K562 (cell line): ENCODE measurements around the gene EPHB4. TPM values are rescaled to one million over a fixed set of nuclear protein-coding genes. Genes with fewer than 3 reads are reported as not detected.

Experiments used
- ATAC-seq: fragments of 200-7000 bp; cut with Tn5 transposase; 3 replicates; pipeline ENCODE4 v1.9.1; 2020; ENCODE audit warnings: moderate library complexity
- BruUV-seq: library from RNA; stranded (reverse); fragments of 400-500 nt; replicated peaks from 2 replicates; lab custom pipeline; 2021; lab: Mats Ljungman, UMichigan
- CTCF ChIA-PET: fragments of 300-600 bp; formaldehyde crosslinking; extraction: SDS; loops from one replicate; lab custom pipeline; 2021; ENCODE audit warnings: low intra/inter-chr PET ratio; lab: Yijun Ruan, JAX
- POLR2A ChIA-PET: fragments of 300-600, 350-650 bp; sonication (Branson Sonifier 250); formaldehyde crosslinking; extraction: SDS; loops from one replicate; lab custom pipeline; 2021; ENCODE audit warnings: antibody characterized with exemption, inconsistent platforms; lab: Yijun Ruan, JAX
- DNase-seq, 4 experiments: peaks; one replicate each; pipeline versions ENCODE4 v3.0.0 to v3.0.0-alpha.2; 2011 to 2018; ENCODE audit warnings: low spot score in 3 of 4, mixed read lengths in 3 of 4; ENCODE audit errors: extremely low read depth in 1 of 4
- FAIRE-seq: peaks from 2 replicates; lab custom pipeline; 2011; peaks lifted over from hg19 to GRCh38; lab: Jason Lieb, UNC
- H2AFZ ChIP-seq: 2 replicates; pipeline ENCODE4 v1.6.0; 2011; ENCODE audit warnings: low read depth, low read length, control low read depth, inconsistent platforms
- H3K27ac ChIP-seq: fragments of 200-600 bp; 3 replicates; pipeline ENCODE4 v1.8.0; 2011; ENCODE audit warnings: low read depth, mild to moderate bottlenecking, control low read depth, inconsistent platforms, low read length, moderate library complexity, mixed read lengths; ENCODE audit errors: extremely low read depth
- H3K27me3 ChIP-seq, 2 experiments: fragments of 300-600 bp in 1 of 2; 2 replicates in 1 of 2; 3 replicates in 1 of 2; pipeline versions ENCODE4 v1.6.0 to v1.8.0; 2011; ENCODE audit warnings: inconsistent platforms in 2 of 2, low read length in 2 of 2, mild to moderate bottlenecking in 1 of 2, mixed read lengths in 1 of 2, moderate library complexity in 1 of 2; ENCODE audit not compliant: control insufficient read depth in 2 of 2, insufficient read depth in 2 of 2
- H3K36me3 ChIP-seq: fragments of 300-600 bp; 3 replicates; pipeline ENCODE4 v1.8.0; 2011; ENCODE audit warnings: mild to moderate bottlenecking, low read length, inconsistent platforms; ENCODE audit not compliant: control insufficient read depth, insufficient read depth
- H3K4me1 ChIP-seq, 2 experiments: fragments of 200-600 bp in 1 of 2; replicated peaks in 1 of 2; 2 replicates in 1 of 2; 3 replicates in 1 of 2; pipeline versions ENCODE4 v1.5.1 to v1.8.0; 2011; ENCODE audit warnings: inconsistent platforms in 2 of 2, low read length in 2 of 2, mild to moderate bottlenecking in 1 of 2, mixed read lengths in 1 of 2, moderate library complexity in 1 of 2; ENCODE audit not compliant: control insufficient read depth in 2 of 2, insufficient read depth in 2 of 2
- H3K4me2 ChIP-seq: 2 replicates; pipeline ENCODE4 v1.6.1; 2011; ENCODE audit warnings: low read length, control low read depth, inconsistent platforms, mixed read lengths; ENCODE audit not compliant: insufficient read depth
- H3K4me3 ChIP-seq: fragments of 200-600 bp; sonication (generic), shearing (Covaris generic); 2 replicates; pipeline ENCODE4 v1.5.1; 2016; ENCODE audit warnings: control low read depth, inconsistent platforms
- H3K79me2 ChIP-seq: fragments of 200-600 bp; 3 replicates; pipeline ENCODE4 v1.8.0; 2011; ENCODE audit warnings: low read length, inconsistent platforms; ENCODE audit not compliant: control insufficient read depth, insufficient read depth
- H3K9ac ChIP-seq, 2 experiments: 2 replicates each; pipeline versions ENCODE4 v1.6.0 to v1.6.1; 2011; ENCODE audit warnings: low read depth in 2 of 2, low read length in 2 of 2, control low read depth in 1 of 2, inconsistent platforms in 1 of 2, mild to moderate bottlenecking in 1 of 2, mixed read lengths in 1 of 2; ENCODE audit not compliant: insufficient read depth in 1 of 2
- H3K9me1 ChIP-seq: one replicate; pipeline ENCODE4 v1.6.0; 2011; ENCODE audit warnings: inconsistent platforms, mild to moderate bottlenecking, low read length, moderate library complexity; ENCODE audit not compliant: control insufficient read depth, insufficient read depth
- H3K9me3 ChIP-seq: replicated peaks from 2 replicates; pipeline ENCODE4 v1.5.1; 2011; ENCODE audit warnings: low read depth, low read length, inconsistent platforms; ENCODE audit not compliant: control insufficient read depth, insufficient read depth
- H4K20me1 ChIP-seq: replicated peaks from 2 replicates; pipeline ENCODE4 v1.6.1; 2011; ENCODE audit warnings: low read length, inconsistent platforms, mixed read lengths; ENCODE audit not compliant: control insufficient read depth, insufficient read depth
- CEBPZ ChIP-seq: fragments of 150-350 bp; IDR thresholded peaks from 2 replicates; pipeline ENCODE4 v1.6.1; 2014; ENCODE audit warnings: low read depth, mild to moderate bottlenecking, low read length, borderline replicate concordance
- GATAD2A ChIP-seq: fragments of 450-650 bp; IDR thresholded peaks from 2 replicates; pipeline ENCODE4 v1.6.1; 2017
- HBP1 ChIP-seq: fragments of 450-650 bp; formaldehyde crosslinking; IDR thresholded peaks from 2 replicates; pipeline ENCODE4 v1.4.0; 2022; ENCODE audit warnings: missing genetic modification characterization
- KLF16 ChIP-seq: IDR thresholded peaks from 2 replicates; pipeline ENCODE4 v1.6.1; 2016; ENCODE audit warnings: antibody characterized with exemption
- PTTG1 ChIP-seq: fragments of 450-650 bp; IDR thresholded peaks from 2 replicates; pipeline ENCODE4 v1.6.1; 2016; ENCODE audit warnings: low read depth, mild to moderate bottlenecking, missing genetic modification characterization, missing compliant biosample characterization
- RBM15 ChIP-seq: fragments of 200-400 bp; formaldehyde crosslinking; IDR thresholded peaks from 2 replicates; pipeline ENCODE4 v1.6.1; 2018; ENCODE audit warnings: mild to moderate bottlenecking, low read length, moderate library complexity; ENCODE audit not compliant: insufficient read depth
- TARDBP ChIP-seq: fragments of 450-650 bp; IDR thresholded peaks from 2 replicates; pipeline ENCODE4 v1.6.1; 2016
- TEAD2 ChIP-seq: fragments of 450-650 bp; IDR thresholded peaks from 2 replicates; pipeline ENCODE4 v1.6.1; 2016; ENCODE audit warnings: missing genetic modification characterization, control low read depth, missing compliant biosample characterization
- ZNF354B ChIP-seq: fragments of 250-450 bp; sonication (Bioruptor Pico); IDR thresholded peaks from 2 replicates; pipeline ENCODE4 v1.4.0; 2020
- WGBS: fragments of 100-300 bp; shearing (Covaris generic); methylation state at CpG from one replicate; pipeline ENCODE4 v1.1.6; 2016; ENCODE audit warnings: low coverage, mixed read lengths; ENCODE audit not compliant: insufficient coverage; ENCODE audit errors: missing lambda C conversion rate; 5-methylcytosine and 5-hydroxymethylcytosine counted together
- in situ Hi-C: fragments of 300-500 bp; cut with MboI; formaldehyde crosslinking; loops from 4 replicates; pipeline ENCODE4 v1.15.0; 2018; ENCODE audit warnings: inconsistent platforms, mixed read lengths
- intact Hi-C: fragments of 100-400 bp; cut with micrococcal nuclease; formaldehyde crosslinking; loops from 2 replicates; pipeline ENCODE4 v1.14.2; 2022
- polyA plus RNA-seq, 8 experiments: library from polyadenylated mRNA; depleted of rRNA in 4 of 8; stranded (reverse) in 5 of 8; unstranded in 3 of 8; fragments of >200 nt; fragmentation: Nextera tagmentation in 2 of 8; fragmentation: Illumina TruSeq in 1 of 8; extraction: Ambion mirVana in 2 of 8; extraction: Trizol in 1 of 8; gene quantifications; 2 replicates each; pipeline versions ENCODE4 v1.2.1 to v1.2.3, GENCODE V29; 2011 to 2014; ENCODE audit warnings: inconsistent platforms in 1 of 8, missing spikeins in 1 of 8
- total RNA-seq, 7 experiments: library from RNA; depleted of rRNA in 6 of 7; stranded (reverse); fragments of >200 nt in 6 of 7; fragmentation: Illumina TruSeq in 2 of 7; extraction: Trizol in 2 of 7; gene quantifications; 2 replicates each; pipeline versions ENCODE4 v1.2.1 to v1.2.3, GENCODE V29; 2011 to 2021; ENCODE audit warnings: low replicate concordance in 1 of 7
- TF ChIP-seq, protein P1 (sequence below), 3 experiments: IDR thresholded peaks in 2 of 3; conservative IDR thresholded peaks in 1 of 3; 2 replicates each; pipeline ENCODE4 v1.5.1; 2011 to 2012; ENCODE audit warnings: low read length in 3 of 3, mild to moderate bottlenecking in 3 of 3, control low read depth in 2 of 3, improper control_type of control experiment in 1 of 3, inconsistent platforms in 1 of 3, low read depth in 1 of 3, mixed read lengths in 1 of 3, moderate library complexity in 1 of 3; ENCODE audit not compliant: insufficient read depth in 2 of 3

Gene EPHB4
- total and polyA plus RNA-seq, 9 of the 15 experiments (the other 6 are each of a cell fraction or from before 2014, with no cell fraction given) = 1.2 to 82.1 (median 37.9) TPM

GRCh38 chr7:100852048-100852872 lies 24.9 kb upstream of the EPHB4 start, which contains the start of gene SLC12A9:
Gene SLC12A9 (plus strand): TSS chr7:100852713. CDS start chr7:100854198, 1,485 bp downstream.
- ATAC-seq = peak; percentile 100
- no peaks in the 10 kb centered on the region for H3K9me1 ChIP-seq
- peak; percentile 97 to 98 (median 98) for DNase-seq
- BruUV-seq = TSS peak; percentile 79
- intact Hi-C loops (loop anchor here (1.0 to 5.0 kb wide), 5 partner anchors 25 to 385 kb away; partner anchors contain the start of genes EPHB4 and GIGYF1), in situ Hi-C loops (loop anchor here (5.0 kb wide), 1 partner anchor 145 kb away; the partner anchor contains the start of gene POP7)
- H2AFZ ChIP-seq = peak within 1 kb of the TSS; percentile 81
- H3K36me3 ChIP-seq = 0 out of 3 replicates have a peak, but pooled peaks cover 2% of the 10 kb centered on the region
- no peaks in the 10 kb centered on the region for H3K9me3 ChIP-seq
- H3K27ac ChIP-seq = no peak within 1 kb of the TSS; the same call in 2 of the 3 replicates
- ChIA-PET POLR2A (interaction anchor here (0.5 to 2.3 kb wide), 17 partner anchors 10 to 583 kb away, joined by 3 to 19 read pairs (median 3); partner anchors contain the start of genes EPHB4, FBXO24, LRCH4 and POP7), CTCF (interaction anchor here (0.6 to 2.8 kb wide), 6 partner anchors 23 to 369 kb away, joined by 3 to 47 read pairs (median 4); partner anchors contain the start of gene POP7)
- H3K79me2 ChIP-seq = peaks cover 13% of the 10 kb centered on the region
- peaks cover 4 to 32% of the 10 kb centered on the region in 2 experiments; a peak in 4 of 5 replicates for H3K4me1 ChIP-seq
- FAIRE-seq = peak; percentile 87
- peak within 1 kb of the TSS; percentile 32 to 88 for H3K9ac ChIP-seq
- WGBS = under 1% methylated on average over 60 of the region's 71 CpGs
- no peaks in the 10 kb centered on the region for H3K27me3 ChIP-seq
- peak within 1 kb of the TSS; percentile 62 for H3K4me3 ChIP-seq
- H4K20me1 ChIP-seq = no peaks in the 10 kb centered on the region
- peak within 1 kb of the TSS; percentile 80 for H3K4me2 ChIP-seq
- peak; percentile 22; the same call in 1 of the 2 replicates for TF ChIP-seq KLF16
- no peak for TF ChIP-seq GATAD2A
- TF ChIP-seq TARDBP = no peak
- TF ChIP-seq TEAD2 (tag) = no peak
- TF ChIP-seq HBP1 (CRISPR knock-in tag) = no peak
- TF ChIP-seq, protein P1, sequence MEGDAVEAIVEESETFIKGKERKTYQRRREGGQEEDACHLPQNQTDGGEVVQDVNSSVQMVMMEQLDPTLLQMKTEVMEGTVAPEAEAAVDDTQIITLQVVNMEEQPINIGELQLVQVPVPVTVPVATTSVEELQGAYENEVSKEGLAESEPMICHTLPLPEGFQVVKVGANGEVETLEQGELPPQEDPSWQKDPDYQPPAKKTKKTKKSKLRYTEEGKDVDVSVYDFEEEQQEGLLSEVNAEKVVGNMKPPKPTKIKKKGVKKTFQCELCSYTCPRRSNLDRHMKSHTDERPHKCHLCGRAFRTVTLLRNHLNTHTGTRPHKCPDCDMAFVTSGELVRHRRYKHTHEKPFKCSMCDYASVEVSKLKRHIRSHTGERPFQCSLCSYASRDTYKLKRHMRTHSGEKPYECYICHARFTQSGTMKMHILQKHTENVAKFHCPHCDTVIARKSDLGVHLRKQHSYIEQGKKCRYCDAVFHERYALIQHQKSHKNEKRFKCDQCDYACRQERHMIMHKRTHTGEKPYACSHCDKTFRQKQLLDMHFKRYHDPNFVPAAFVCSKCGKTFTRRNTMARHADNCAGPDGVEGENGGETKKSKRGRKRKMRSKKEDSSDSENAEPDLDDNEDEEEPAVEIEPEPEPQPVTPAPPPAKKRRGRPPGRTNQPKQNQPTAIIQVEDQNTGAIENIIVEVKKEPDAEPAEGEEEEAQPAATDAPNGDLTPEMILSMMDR (IDR thresholded peaks at IDR 0.05 in 2 of 3, conservative IDR thresholded peaks at IDR 0.05 in 1 of 3; ENCODE audit: insufficient read depth in 2 of 3, low read depth in 1 of 3, low read length in 3 of 3) = peak; percentile 96 to 99 (median 96)
- TF ChIP-seq RBM15 = no peak
- TF ChIP-seq CEBPZ = no peak
- TF ChIP-seq PTTG1 (tag) = no peak
- TF ChIP-seq ZNF354B (CRISPR knock-in tag) = no peak; the same call in 1 of the 2 replicates
